NCI-H128 (cell line): ENCODE data around the gene SLC14A1.
A peak's percentile ranks its signal among the peaks of the same experiment; 100 is the strongest.

Experiments
- DNase-seq: peaks from one replicate; lab custom pipeline; 2025; ENCODE audit not compliant: unreplicated experiment; lab: John Stamatoyannopoulos, UW

The SLC14A1 gene

GRCh38 chr18:45723567-45724355, at the start of gene SLC14A1:
Gene SLC14A1, plus strand, starts transcription at chr18:45724181. Its CDS starts 6,140 bp downstream, at chr18:45730321.
- DNase-seq = no peak

GRCh38 chr18:45677276-45677807, 46.6 kb upstream of the SLC14A1 start:
- DNase-seq = no peak

DNA sequence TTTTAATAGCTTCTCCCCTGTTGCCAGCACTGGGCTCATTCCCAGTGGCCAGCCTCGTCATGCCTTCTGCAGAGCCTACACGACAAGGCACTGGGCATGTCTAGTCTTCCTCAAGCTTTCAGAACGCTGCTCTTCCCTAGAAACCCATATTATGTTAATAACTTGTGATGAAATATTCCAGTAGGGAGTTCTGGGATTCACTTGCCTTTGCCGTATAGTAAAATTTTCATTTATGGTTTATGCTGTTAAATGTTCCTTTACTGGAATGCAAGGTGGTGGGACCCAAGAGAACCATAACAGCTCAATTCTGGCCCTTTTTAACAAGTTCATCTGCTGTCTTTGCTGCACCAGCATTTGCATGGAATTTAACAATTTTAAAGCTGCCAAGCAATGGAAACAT, 45.5 kb upstream of the SLC14A1 start:
- DNase-seq = no peak

DNA sequence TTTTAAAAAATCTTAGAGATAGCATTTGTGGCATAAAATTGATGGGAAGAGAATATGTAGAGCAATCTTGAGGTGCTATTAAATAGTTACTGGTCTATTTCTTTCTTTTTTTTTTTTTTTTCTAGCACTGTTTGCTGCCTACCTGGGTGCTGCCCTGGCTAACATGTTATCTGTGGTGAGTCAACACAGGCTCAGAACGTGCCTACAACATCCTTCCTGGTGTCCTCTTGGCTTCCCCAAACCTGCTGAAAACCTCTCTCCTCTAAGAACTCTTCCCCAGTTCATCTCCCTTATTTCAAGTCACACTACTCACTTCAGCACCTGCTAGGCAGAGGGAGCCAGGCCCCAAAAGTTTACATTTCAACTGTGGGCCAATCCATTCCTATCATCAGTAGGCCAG, 45.1 kb upstream of the SLC14A1 start:
- DNase-seq = no peak

- no peak for DNase-seq
These were observed 43.8 kb upstream of the SLC14A1 start for GRCh38 chr18:45680066-45680690.

DNA sequence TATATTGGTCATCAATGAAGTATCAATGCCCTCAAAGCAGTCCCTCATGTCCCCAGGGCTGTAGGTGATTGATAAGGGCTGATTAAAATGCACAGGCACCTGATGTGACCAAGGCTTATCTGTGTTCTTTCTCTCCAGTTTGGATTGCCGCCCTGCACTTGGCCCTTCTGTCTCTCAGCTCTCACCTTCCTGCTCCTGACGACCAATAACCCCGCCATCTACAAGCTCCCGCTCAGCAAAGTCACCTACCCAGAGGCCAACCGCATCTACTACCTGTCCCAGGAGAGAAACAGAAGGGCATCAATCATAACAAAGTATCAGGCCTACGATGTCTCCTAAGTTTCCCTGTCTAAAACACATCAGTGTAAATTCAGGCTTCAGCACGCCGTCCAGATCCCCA, 41.8 kb upstream of the SLC14A1 start:
- no peak for DNase-seq

GRCh38 chr18:45684341-45685115, 39.5 kb upstream of the SLC14A1 start:
- DNase-seq = no peak

DNA sequence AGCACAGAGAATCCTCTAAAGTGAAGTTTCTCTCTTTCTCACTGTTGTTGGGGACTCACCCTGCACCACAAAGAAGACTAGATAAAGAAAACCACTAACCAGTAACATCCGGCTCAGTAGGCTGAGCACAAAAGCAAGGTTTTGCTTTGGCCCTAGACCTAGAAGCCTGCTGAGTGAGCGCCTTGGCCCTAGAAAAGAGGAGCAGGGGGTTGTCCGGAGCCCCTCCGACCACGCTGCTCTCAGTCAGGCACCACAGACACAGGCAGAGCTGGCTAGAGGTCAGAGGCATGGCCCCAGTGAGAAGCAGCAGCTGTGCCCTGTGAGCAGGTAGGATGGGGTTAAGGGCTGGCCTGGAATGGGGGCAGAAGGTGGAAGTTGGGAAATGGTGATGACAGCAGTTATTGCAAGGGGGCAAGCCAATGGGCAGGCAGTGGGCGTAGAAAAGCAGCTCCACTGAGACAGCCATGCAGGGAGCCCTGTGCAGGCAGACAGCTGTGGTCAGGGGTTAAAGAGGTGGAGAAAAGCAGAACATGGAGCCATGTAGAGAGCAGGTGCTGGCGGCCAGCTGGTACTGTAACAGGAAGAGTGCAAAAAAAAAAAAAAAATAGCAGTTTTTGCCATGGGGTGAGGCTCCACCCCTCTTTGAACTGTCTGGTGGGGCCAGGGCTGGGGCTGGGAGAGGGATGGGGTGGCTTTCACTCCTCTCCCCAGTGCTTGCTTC, 36.9 kb upstream of the SLC14A1 start:
- DNase-seq = no peak

DNA sequence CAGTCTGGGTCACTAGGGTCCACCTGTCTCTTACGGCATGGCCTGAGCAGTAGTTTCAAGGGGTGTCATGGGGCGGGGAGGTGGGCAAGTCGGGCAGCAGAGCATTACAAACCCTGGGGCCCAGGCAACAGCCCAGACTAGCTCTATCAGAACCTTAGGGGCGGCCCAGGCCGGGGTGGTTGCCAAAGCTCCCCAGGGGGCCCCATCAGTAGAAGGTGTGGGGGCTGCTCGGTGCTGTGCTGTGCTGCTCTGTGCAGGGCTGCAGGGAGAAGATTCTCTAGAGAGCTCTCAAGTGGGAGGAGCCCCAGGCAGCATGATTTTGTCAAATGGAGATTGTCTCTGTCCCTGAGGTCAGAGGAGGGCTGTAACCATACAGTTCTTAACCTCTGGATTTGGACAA, 36.4 kb upstream of the SLC14A1 start:
- no peak for DNase-seq

- no peak for DNase-seq
These were observed 35.9 kb upstream of the SLC14A1 start for GRCh38 chr18:45688113-45688512.

- DNase-seq = no peak
These were observed 35.1 kb upstream of the SLC14A1 start for GRCh38 chr18:45688833-45689232.

- no peak for DNase-seq
These were observed 34.6 kb upstream of the SLC14A1 start for GRCh38 chr18:45689396-45689795.

DNA sequence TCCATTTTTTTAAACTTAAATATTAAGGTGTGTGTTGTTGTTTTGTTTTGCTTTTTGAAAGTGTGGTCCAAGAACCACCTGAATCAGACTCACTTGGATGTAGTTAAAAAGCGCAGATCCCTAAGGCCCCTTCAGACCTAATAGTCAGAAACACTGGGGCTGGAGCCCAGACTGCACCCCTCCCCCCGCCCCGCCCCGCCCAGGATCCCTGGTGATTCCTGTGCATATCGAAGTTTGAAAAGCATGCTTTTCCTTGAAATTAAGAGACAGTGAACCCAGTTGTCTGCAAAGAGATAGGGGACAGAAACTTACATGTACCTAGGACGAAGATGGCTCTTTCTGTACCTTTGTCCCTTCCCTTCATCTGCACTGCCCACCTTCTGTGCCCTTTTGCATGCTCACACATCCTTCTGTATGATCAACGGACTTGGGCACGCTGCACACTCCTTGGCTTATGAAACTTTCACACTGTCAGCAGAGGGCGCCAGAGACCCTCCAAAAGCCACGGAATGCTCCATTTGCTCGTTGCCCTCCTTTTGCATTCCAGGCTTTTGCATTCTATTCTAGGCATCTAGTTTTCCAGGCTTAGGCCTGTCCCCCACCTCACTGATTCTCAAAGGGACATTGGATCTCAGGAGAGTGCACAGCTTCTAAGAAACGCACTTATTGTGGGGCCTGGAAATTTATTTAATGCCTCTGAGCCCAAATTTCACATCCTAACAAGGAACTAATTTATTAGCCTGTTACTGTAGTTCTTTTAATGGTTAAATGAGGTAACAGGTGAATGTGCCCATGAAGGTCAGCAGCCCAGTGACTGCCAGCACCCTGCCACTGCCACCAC, 32.8 kb upstream of the SLC14A1 start:
- peak; percentile 87 for DNase-seq

- no peak for DNase-seq
These were observed 32.2 kb upstream of the SLC14A1 start for GRCh38 chr18:45691816-45692179.

DNA sequence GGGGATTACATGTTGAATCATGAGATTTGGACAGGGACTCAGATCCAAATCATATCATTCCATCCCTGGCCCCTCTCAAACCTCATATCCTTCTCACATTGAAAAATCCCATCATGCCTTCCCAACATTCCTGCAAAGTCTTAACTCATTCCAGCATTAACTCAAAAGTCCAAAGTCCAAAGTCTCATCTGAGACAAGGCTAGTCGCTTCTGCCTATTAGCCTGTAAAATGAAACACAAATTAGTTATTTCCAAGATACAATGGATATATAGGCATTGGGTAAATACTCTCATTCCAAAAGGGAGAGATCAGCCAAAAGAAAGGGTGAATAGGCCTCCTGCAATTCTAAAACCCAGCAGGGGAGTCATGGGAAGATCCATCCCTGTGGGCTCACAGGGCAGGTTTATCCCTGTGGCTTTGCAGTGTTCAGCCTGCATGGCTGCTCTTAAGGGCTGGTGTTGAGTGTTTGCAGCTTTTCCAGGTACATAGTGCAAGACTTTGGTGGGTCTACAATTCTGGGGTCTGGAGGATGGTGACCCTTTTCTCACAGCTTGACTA, 21.2 kb upstream of the SLC14A1 start:
- no peak for DNase-seq

DNA sequence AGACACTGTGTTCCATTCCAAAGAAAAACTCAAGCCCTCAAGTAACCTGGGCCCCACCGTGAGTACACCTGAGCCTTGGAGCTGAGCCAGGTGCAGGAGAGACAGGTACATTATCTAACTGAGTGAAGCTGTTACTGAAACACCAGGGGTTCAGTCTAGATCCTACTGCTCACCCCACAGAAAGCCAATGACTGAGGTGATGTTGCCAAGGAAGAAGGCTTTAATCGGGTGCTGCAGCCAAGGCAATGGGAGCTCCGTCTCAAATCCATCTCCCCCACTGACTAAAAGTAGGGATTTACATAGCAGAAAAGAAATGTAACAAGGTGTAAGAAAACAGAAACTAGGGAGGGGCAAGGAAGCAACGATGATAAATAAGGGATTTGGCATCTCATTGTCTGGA, 15.2 kb upstream of the SLC14A1 start:
- no peak for DNase-seq

GRCh38 chr18:45712061-45712460, 11.9 kb upstream of the SLC14A1 start:
- no peak for DNase-seq

DNA sequence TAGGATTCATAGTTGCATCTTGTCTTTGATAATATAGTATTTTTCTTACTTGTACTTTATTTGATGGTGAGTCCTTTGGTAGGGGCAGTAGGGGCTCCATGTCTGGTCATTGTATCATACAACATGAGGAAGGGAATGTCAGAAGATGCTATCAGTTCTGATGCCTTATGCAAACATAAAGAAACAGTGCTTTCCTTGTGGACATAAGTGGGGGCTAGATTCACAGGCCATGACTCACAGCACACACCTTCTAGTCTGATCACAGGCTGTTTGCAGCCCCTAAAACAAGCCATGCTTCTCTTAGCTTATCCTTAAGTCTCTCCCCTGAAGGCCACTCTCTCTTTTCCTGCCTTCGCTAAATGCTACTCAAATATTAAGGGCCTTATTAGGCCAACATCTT, 10.7 kb upstream of the SLC14A1 start:
- no peak for DNase-seq

GRCh38 chr18:45715212-45715780, 8.7 kb upstream of the SLC14A1 start:
- no peak for DNase-seq

- DNase-seq = no peak
These were observed 4.9 kb upstream of the SLC14A1 start for GRCh38 chr18:45719106-45719505.
